ENCODE results near the gene NSMF.
"Not testable (repeated sequence)": the region's sequence is repeated elsewhere in the genome, so short reads cannot be mapped to it uniquely, and the experiment has no call there.

NSMF gene

DNA sequence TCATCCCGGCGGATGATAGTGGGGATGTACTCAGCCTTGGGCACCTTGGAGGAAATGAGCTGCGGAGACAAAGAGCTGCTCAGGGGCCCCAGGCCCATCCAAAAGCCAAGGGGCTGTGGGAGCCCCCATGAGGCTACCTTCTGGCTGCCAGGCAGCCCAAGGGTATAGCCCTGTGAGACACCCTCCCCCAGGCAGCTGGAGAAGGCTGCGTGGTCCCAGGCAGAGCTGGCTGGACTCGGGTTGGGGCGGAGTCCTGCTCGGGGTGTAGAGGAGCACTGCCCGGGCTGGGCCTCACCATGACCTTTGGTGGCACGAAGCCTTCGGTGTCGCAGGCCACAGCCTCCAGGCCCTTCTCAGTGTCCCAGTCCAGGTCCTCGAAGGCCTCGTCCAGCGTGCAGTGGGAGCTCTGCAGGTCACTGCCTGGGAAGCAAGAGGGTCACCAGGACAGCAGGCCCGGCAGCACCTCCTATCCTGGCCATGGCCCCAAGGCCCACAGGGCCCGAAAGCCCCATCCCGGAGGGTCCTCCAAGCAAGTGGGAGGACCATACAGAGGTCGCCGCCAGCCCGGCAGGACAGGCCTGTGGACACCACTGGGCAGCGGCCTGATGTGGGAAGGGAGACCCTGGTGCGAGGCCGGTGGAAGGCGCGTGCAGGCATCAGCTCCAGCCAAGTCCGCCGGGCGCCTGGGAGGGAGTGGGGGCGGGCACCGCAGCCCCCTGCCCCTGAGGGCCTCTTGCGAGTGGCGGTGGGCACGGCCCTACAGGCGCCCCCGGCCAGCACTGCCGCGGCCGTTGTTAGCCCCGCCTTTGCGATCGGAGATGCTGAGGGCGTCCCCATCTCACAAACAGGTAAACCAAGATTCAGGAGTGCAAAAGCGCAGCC is 6.1 kb downstream of the NSMF start:
- Histone ChIP-seq H3K4me3 (no peak overlapping the region), H3K9me3 (no peaks in the 10 kb centered on the region), H3K4me1 (peaks cover 5% of the 10 kb centered on the region), H3K27me3 (ENCODE audit: low read depth) (no peaks in the 10 kb centered on the region), H3K36me3 (replicated peaks) (peaks cover 67% of the 10 kb centered on the region)
- in situ Hi-C loops (cut with MboI; ENCODE audit: low sequenced_read_pairs): no loop called here
- DNase-seq (ENCODE audit: low spot score in 2 of 2): no peak

DNA sequence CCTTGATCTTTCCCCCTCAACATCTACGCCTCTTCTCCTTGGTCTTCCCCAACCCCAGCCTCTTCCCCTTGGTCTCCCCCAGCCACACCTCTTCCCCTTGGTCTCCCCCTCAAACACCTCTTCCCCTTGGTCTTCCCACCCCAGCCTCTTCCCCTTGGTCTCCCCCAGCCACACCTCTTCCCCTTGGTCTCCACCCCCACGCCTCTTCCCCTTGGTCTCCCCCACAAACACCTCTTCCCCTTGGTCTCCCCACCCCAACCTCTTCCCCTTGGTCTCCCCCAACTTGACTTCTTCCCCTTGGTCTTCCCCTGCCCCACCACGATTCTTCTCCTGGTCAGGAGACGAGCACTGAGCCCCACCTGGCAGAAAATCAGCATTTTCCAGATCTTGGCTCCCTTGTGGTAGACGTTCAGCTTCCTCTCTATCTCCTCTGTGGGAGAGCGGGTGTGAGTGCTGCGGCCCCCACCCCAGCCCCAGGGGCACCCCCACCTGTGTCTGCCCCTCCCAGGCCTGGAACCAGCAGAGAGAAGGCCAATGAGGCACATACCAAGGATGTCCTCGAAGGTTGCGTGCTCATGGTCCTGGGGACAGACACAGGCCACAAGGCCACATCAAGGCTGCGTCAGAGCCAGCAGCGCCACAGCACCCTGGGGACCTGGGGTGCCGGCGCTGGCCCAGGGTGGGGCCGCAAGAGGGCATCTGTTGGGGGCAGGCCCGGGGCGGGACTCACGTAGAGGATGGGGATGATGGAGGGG is 7.0 kb downstream of the NSMF start:
- no peak for DNase-seq (ENCODE audit: low spot score in 2 of 2)
- H3K9me3 ChIP-seq: no peaks in the 10 kb centered on the region
- no peak overlapping the region for H3K4me3 ChIP-seq
- H3K4me1 ChIP-seq: peaks cover 5% of the 10 kb centered on the region
- in situ Hi-C loops (cut with MboI; ENCODE audit: low sequenced_read_pairs): no loop called here
- H3K27me3 ChIP-seq (ENCODE audit: low read depth): no peaks in the 10 kb centered on the region
- H3K36me3 ChIP-seq (replicated peaks): peaks cover 59% of the 10 kb centered on the region

DNA sequence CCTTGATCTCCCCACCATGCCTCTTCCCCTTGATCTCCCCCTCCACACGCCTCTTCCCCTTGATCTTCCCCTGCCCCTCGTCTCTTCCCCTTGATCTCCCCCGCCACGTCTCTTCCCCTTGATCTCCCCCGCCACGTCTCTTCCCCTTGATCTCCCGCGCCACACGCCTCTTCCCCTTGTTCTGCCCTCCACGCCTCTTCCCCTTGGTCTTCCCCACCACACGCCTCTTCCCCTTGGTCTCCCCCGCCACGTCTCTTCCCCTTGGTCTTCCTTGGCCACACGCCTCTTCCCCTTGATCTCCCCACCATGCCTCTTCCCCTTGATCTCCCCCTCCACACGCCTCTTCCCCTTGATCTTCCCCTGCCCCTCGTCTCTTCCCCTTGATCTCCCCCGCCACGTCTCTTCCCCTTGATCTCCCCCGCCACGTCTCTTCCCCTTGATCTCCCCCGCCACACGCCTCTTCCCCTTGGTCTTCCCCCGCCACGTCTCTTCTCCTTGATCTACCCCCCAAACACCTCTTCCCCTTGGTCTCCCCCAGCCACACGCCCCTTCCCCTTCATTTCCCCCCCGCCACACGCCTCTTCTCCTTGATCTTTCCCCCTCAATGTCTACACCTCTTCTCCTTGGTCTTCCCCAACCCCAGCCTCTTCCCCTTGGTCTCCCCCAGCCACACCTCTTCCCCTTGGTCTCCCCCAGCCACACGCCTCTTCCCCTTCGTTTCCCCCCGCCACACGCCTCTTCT is 7.7 kb downstream of the NSMF start:
- H3K27me3 ChIP-seq (ENCODE audit: low read depth); in situ Hi-C loops (cut with MboI; ENCODE audit: low sequenced_read_pairs); H3K4me1 ChIP-seq; H3K9me3 ChIP-seq; H3K4me3 ChIP-seq; DNase-seq (ENCODE audit: low spot score in 2 of 2): not testable (repeated sequence)
- peaks cover 52% of the 10 kb centered on the region for H3K36me3 ChIP-seq (replicated peaks)

DNA sequence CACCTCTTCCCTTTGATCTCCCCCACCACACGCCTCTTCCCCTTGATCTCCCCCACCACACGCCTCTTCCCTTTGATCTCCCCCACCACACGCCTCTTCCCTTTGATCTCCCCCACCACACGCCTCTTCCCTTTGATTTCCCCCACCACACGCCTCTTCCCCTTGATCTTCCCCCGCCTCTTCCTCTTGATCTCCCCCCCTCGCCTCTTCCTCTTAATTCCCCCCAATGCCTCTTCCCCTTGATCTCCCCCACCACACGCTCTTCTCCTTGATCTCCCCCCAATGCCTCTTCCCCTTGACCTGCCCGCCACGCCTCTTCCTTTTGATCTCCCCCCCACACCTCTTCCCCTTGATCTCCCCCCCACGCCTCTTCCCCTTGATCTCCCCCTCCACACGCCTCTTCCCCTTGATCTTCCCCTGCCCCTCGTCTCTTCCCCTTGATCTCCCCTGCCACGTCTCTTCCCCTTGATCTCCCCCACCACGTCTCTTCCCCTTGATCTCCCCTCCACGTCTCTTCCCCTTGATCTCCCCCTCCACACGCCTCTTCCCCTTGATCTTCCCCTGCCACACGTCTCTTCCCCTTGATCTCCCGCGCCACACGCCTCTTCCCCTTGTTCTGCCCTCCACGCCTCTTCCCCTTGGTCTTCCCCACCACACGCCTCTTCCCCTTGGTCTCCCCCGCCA is 8.5 kb downstream of the NSMF start:
- H3K4me3 ChIP-seq; DNase-seq (ENCODE audit: low spot score in 2 of 2); in situ Hi-C loops (cut with MboI; ENCODE audit: low sequenced_read_pairs); H3K4me1 ChIP-seq; H3K27me3 ChIP-seq (ENCODE audit: low read depth); H3K9me3 ChIP-seq: not testable (repeated sequence)
- peaks cover 46% of the 10 kb centered on the region for H3K36me3 ChIP-seq (replicated peaks)

DNA sequence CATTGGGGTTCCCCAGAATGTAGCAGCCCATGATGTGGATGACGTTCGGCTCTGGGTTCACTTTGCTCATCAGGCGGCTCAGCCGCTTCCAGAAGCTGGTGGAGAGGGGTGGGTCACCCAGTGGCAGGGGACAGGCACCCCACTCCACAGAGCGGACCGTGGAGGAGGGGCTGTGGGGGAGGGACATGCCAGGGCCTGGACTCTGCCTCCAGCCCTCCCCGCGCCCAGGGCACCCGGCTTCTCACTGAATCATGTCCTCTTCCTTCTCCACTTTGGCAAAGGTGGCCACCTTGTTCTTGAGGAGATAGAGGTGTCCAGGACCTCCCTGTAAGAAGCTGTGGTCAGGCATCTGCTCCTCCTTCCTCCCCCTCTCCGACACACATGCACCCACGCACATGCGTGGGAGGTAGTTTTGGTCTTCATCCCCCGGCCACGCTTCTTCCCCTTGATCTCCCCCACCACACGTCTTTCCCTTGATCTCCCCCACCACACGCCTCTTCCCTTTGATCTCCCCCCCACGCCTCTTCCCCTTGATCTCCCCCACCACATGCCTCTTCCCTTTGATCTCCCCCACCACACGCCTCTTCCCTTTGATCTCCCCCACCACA is 9.1 kb downstream of the NSMF start:
- DNase-seq (ENCODE audit: low spot score in 2 of 2): no peak
- Histone ChIP-seq H3K27me3 (ENCODE audit: low read depth) (no peaks in the 10 kb centered on the region), H3K4me1 (peaks cover 5% of the 10 kb centered on the region), H3K4me3 (no peak overlapping the region), H3K9me3 (no peaks in the 10 kb centered on the region), H3K36me3 (replicated peaks) (peaks cover 40% of the 10 kb centered on the region)
- in situ Hi-C loops (cut with MboI; ENCODE audit: low sequenced_read_pairs): no loop called here

DNA sequence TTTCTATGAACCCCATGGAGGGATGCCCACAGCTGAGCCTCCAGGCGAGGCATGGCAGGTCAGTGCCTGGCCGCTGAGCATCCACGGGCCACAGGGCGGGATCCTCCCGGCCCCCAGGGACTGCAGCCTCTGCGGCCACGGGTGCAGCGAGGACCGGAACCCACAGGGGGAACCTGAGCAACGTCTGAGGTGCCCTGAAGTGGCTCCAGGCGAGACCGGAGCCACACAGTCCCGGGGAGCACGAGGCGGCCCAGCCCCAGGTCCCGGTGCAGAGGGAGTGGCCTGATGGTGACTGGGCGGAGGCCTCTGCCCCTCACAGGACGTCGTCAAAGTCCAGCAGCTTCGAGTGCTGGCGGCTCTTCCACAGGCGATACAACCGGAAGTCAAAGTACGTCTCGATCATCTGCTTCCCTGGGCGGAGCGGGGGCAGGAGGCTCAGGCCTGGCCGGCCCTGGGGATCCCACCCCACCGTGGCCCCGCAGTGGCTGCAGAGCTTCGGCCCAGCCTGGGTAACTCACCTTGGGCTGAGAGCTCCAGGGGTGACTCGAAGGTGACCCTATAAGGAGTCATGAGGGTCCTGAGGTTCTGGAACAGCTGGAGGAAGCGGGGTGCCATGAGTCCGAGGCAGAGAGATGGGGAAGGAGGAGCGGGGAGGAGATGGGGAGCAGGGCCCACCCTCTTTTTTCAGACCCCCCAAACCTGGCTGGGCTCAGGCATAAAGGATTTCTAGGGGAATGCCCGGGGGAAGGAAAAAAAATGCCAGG is 9.9 kb downstream of the NSMF start:
- no peak for DNase-seq (ENCODE audit: low spot score in 2 of 2)
- no peaks in the 10 kb centered on the region for H3K27me3 ChIP-seq (ENCODE audit: low read depth)
- H3K36me3 ChIP-seq (replicated peaks): peaks cover 32% of the 10 kb centered on the region
- in situ Hi-C loops (cut with MboI; ENCODE audit: low sequenced_read_pairs): no loop called here
- peaks cover 2% of the 10 kb centered on the region for H3K4me1 ChIP-seq
- H3K9me3 ChIP-seq: no peaks in the 10 kb centered on the region
- H3K4me3 ChIP-seq: no peak overlapping the region

DNA sequence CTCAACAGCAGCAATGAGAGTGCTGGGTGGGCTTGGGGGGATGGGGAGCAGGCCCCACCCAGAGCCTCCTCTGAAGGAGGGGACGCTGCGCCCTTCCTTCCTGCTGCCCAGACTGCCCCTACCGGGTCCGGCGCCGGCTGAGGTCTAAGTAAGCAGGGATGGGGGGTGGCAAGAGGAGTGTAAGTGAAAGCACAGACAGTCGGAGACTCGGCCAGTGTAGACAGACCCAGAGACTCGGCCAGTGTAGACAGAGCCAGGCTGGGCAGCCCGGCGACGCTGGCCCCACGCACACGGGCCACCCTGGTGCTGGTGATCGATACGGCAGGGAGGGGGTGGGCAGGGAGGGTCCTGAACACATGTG is 10.6 kb downstream of the NSMF start:
- in situ Hi-C loops (cut with MboI; ENCODE audit: low sequenced_read_pairs): no loop called here

DNA sequence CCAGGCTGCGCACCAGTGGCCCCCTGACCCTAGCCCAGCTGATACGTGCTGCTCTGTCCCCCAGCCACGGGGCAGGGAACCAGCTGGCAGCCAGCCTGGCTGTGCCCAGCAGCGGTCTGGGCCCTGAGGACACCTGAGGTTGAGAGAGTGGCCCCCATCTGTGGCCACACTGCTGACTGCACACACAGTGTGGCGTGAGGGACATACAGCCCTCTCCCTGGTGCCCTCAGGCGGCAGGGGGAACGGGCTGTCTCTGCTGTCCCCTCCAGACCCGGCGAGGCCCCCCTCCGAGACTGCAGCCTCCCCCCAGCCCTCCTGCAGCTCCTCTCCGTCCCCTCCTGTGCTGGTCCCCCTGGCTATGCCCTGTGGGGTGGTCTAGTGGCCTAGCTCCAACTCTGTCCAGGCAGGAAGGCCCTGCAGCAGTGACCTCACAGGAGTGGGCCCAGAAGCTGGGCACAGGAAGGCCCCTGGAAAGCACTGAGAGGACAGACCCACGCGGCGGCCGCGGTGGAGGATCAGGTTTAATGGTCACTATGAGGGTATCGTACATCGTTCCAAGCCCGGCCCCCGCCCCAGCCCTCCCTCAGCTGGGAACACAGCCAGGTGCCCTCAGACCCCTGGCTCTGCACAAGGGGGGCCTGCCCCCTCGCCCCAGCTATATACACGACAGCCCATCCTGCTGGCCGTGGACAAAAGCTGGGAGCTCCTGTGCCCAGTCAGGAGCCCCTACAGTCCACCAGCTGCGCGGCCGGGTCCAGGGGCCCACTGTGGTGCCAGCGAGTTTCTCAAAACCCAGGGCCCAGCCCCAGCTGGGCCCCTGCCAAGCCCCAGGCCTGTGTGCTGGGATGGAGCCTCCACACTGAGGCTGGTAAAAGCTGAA is 11.2 kb downstream of the NSMF start:
- H3K4me1 ChIP-seq: no peaks in the 10 kb centered on the region
- in situ Hi-C loops (cut with MboI; ENCODE audit: low sequenced_read_pairs): no loop called here
- H3K4me3 ChIP-seq: no peak overlapping the region
- peaks cover 24% of the 10 kb centered on the region for H3K36me3 ChIP-seq (replicated peaks)
- no peaks in the 10 kb centered on the region for H3K9me3 ChIP-seq
- no peak for DNase-seq (ENCODE audit: low spot score in 2 of 2)
- no peaks in the 10 kb centered on the region for H3K27me3 ChIP-seq (ENCODE audit: low read depth)

More for the DNA sequence above, 10.6 kb downstream of the NSMF start:
- H3K27me3 ChIP-seq (ENCODE audit: low read depth): no peaks in the 10 kb centered on the region
- no peaks in the 10 kb centered on the region for H3K9me3 ChIP-seq
- H3K36me3 ChIP-seq (replicated peaks): peaks cover 30% of the 10 kb centered on the region
- DNase-seq (ENCODE audit: low spot score in 2 of 2): no peak
- H3K4me1 ChIP-seq: no peaks in the 10 kb centered on the region; the same call in 1 of the 2 replicates
- H3K4me3 ChIP-seq: no peak overlapping the region

DNA sequence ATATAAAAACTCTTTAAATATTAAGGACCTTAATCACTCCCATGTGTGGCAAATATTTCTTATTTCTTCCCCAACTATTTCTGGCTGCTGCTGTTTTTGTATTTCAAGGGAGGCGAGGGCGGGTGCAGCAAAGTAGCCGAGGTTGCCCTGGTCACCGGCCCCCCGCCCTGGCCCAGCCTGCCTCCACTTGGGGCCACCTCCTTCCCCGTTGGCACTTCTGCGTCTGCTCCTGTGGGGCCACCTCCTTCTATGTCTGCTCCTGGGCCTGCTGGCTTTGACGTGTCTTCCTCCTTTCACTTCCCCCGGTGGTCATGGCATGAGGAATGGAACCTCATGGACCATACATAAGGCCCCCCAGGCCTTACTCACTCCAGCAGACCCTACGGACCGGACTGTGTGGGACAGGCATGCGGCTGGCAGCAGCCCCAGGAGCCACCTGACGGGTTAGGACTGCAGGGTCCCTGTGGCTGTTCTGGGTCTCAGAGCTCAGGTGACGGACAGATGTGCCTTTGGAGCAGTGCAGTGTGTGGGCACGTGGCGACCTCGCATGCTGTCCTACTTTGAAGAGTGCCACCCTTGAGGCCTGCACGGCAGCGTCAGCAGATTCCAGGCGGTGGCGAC is 12.2 kb downstream of the NSMF start:
- Histone ChIP-seq H3K9me3 (no peaks in the 10 kb centered on the region), H3K27me3 (ENCODE audit: low read depth) (peaks cover 2% of the 10 kb centered on the region; the same call in 1 of the 2 replicates), H3K36me3 (replicated peaks) (peaks cover 17% of the 10 kb centered on the region), H3K4me3 (no peak overlapping the region), H3K4me1 (0 out of 2 replicates have a peak, but pooled peaks cover 3% of the 10 kb centered on the region)
- in situ Hi-C loops (cut with MboI; ENCODE audit: low sequenced_read_pairs): no loop called here
- DNase-seq (ENCODE audit: low spot score in 2 of 2): no peak

DNA sequence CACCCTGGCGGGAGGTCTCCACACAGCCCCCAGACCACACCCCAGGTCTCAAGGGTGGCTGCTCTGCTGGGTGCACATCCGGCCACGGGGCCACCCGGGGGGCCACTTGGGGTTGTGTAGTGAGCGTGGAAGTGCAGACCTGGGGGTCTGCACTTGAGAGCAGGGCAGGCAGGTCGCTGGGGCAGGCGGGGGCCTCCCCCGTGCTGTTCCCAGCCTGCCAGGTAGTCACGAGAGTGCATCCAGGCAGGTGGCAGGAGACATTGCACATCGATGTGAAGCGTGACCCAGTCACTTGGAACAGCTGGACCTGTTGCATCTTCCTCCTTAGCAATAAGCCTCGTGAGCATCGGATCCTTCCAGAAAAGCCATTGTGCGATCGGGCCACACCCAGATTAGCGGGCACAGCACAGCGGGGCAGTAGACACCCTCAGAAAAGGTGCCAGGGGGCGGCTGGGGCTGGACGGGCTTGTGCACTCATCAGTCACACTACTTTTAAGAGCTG is 13.2 kb downstream of the NSMF start:
- no peaks in the 10 kb centered on the region for H3K9me3 ChIP-seq
- in situ Hi-C loops (cut with MboI; ENCODE audit: low sequenced_read_pairs): no loop called here
- H3K27me3 ChIP-seq (ENCODE audit: low read depth): peaks cover 2% of the 10 kb centered on the region; the same call in 1 of the 2 replicates
- DNase-seq (ENCODE audit: low spot score in 2 of 2): no peak
- H3K36me3 ChIP-seq (replicated peaks): peaks cover 17% of the 10 kb centered on the region
- H3K4me3 ChIP-seq: no peak overlapping the region
- 0 out of 2 replicates have a peak, but pooled peaks cover 3% of the 10 kb centered on the region for H3K4me1 ChIP-seq

DNA sequence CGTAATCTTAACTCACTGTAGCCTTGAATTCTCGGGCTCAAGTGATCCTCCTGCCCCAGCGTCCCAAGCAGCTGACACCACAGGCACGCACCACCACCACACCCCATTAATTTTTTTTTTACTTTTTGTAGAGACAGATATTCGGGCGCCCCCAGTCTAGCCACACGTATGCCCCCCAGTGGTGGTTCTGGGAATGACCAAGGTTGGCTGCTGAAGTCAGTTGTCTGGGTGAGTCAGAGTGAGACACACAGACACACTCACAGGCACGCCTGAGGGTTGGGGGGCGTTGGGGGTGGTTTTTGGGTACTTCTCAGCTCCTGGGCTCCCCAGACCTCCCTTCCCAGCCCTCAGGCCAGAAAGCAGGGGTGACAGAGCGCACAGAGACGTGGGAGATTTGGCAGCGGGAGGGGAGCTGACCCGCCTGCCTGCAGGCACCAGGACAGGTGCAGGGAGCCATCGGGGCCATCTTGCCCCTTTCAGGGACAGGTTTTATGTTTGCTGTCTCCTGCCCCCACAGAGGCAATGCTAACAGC is 13.8 kb downstream of the NSMF start:
- in situ Hi-C loops (cut with MboI; ENCODE audit: low sequenced_read_pairs): no loop called here
- peak; percentile 45 to 85 for DNase-seq (ENCODE audit: low spot score in 2 of 2)
- H3K4me3 ChIP-seq: no peak overlapping the region
- H3K4me1 ChIP-seq: 0 out of 2 replicates have a peak, but pooled peaks cover 3% of the 10 kb centered on the region
- H3K36me3 ChIP-seq (replicated peaks): peaks cover 17% of the 10 kb centered on the region
- no peaks in the 10 kb centered on the region for H3K9me3 ChIP-seq
- H3K27me3 ChIP-seq (ENCODE audit: low read depth): peaks cover 2% of the 10 kb centered on the region; the same call in 1 of the 2 replicates
